ENCODE results near the gene LRRTM4.
"Not testable (repeated sequence)": the region's sequence is repeated elsewhere in the genome, so short reads cannot be mapped to it uniquely, and the experiment has no call there.

The LRRTM4 gene

DNA sequence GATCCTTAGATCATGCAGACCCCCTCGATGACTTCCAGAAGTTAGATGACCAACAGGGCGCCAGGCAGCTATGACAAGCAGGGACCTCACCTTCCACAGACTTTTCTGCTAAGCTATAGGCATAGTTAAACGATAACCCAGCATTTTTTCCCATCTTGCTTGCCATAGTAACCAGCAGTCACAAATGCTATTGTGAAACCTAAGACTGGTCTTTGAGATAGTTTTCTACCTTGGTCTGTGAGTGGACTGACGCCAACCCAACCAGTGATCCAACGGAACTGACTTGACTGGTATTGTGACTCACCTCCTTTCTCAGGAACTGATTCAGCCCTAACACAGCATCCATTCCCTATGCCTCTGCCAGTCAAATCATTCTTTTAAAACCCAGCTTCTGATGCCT, 361.2 kb downstream of the LRRTM4 start:
- H3K27ac ChIP-seq, result no peak overlapping the region
- TF ChIP-seq Cebpa-rat (IDR thresholded peaks at IDR 0.05), result no peak

DNA sequence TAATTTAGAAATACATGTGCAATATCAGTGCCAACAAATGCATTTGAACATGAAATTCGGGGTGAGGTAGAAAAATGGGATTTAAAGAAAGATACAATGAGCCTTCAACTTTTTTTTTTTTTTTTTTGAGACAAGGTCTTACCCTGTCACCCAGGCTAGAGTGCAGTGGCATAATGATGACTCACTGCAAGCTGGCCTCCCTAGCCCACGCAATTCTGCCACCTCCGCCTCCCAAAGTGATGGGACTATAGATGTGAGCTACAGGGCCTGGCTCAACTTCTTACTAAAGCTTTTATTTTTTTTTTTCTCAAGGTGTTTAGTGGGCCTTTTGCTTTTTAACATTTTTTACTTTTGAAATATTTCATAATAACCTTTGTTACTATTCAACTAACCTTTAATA, 365.6 kb downstream of the LRRTM4 start:
- Histone ChIP-seq H3K27me3 (no peaks in the 10 kb centered on the region), H3K9ac (no peak overlapping the region), H3K4me3 (no peak overlapping the region), H4K20me1 (no peaks in the 10 kb centered on the region), H3K27ac (no peak overlapping the region), H3K9me3 (replicated peaks in 1 of 11) (no peaks in the 10 kb centered on the region), H3K4me2 (no peak overlapping the region), H3K4me1 (no peaks in the 10 kb centered on the region), H3K36me3 (no peaks in the 10 kb centered on the region)
- TF ChIP-seq Cebpa-rat (IDR thresholded peaks at IDR 0.05), result no peak

More for the DNA sequence above, 361.2 kb downstream of the LRRTM4 start:
- no peak overlapping the region for H3K4me2 ChIP-seq
- no peaks in the 10 kb centered on the region for H3K27me3 ChIP-seq
- no peak overlapping the region for H3K4me3 ChIP-seq
- H3K36me3 ChIP-seq, result no peaks in the 10 kb centered on the region
- H3K4me1 ChIP-seq, result no peaks in the 10 kb centered on the region
- H3K9me3 ChIP-seq (replicated peaks in 1 of 11), result peaks cover 0 to 2% (median 0%) of the 10 kb centered on the region in 11 experiments; a peak in 2 of 22 replicates
- H3K9ac ChIP-seq, result no peak overlapping the region
- no peaks in the 10 kb centered on the region for H4K20me1 ChIP-seq

DNA sequence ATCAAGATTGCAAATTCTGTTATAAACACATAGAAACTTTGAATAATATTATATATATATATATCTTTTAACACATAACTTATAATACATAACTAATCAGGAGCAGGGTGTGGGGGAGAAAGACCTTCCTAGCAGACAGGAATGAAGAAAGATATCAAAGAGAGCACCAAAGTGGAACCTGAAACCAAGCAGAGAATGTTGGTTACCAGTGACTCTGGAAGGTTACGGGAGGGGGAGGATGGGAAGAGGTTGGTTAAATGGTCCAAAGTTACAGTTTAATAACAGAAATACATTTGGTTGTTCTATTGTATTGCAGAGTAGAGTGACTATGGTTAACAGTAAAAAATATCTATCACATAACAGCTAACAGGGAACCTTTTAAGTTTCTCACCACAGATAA, 366.7 kb downstream of the LRRTM4 start:
- H3K9me3 ChIP-seq (replicated peaks in 1 of 11), result no peaks in the 10 kb centered on the region
- no peaks in the 10 kb centered on the region for H3K36me3 ChIP-seq
- H3K9ac ChIP-seq, result no peak overlapping the region
- no peaks in the 10 kb centered on the region for H4K20me1 ChIP-seq
- no peak overlapping the region for H3K4me3 ChIP-seq
- H3K4me1 ChIP-seq, result no peaks in the 10 kb centered on the region
- TF ChIP-seq Cebpa-rat (IDR thresholded peaks at IDR 0.05), result no peak
- no peak overlapping the region for H3K4me2 ChIP-seq
- H3K27ac ChIP-seq, result no peak overlapping the region
- no peaks in the 10 kb centered on the region for H3K27me3 ChIP-seq

DNA sequence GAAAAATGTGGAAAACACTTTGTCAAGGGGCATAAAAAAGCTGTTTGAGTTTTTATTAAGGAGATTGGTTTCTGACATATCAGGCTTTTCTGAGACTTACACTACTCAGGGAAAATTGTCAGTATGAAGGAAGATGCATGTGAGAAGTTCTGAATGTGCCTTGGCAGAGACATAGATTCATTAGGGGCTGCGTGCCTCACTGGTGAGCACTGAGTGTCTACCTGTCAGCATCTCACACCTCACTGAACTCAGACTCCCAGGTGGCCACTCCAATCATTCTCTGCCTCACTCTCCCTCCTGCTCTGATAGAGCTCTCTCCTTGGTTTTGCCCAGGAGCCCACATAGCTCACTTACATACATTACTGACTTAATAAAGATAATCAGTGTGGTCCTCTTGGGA, 372.6 kb downstream of the LRRTM4 start:
- H3K27me3 ChIP-seq, result no peaks in the 10 kb centered on the region
- no peak overlapping the region for H3K9ac ChIP-seq
- TF ChIP-seq Cebpa-rat (IDR thresholded peaks at IDR 0.05), result no peak
- H3K4me2 ChIP-seq, result no peak overlapping the region
- no peaks in the 10 kb centered on the region for H3K9me3 ChIP-seq (replicated peaks in 1 of 11)
- H4K20me1 ChIP-seq, result no peaks in the 10 kb centered on the region
- no peaks in the 10 kb centered on the region for H3K4me1 ChIP-seq
- no peak overlapping the region for H3K27ac ChIP-seq
- no peaks in the 10 kb centered on the region for H3K36me3 ChIP-seq
- H3K4me3 ChIP-seq, result no peak overlapping the region

DNA sequence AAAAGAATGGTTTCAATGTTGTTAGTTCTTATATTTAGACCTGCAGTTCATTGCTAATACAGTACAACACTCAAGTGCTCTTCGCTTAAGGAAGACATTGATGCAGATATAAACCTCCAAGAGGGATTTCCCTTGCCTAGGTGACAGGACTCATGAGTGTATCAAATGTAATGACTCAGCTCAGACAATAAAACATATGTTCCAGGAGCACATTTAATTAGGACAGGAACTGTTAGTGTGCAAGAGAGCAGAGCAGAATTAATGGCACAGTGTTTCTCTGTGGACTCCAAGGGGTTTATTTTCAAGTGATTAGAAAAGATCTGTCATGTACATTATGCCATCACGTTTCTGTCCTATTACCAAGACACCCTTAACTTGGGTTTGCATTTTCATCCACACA, 375.0 kb downstream of the LRRTM4 start:
- Histone ChIP-seq H3K36me3 (no peaks in the 10 kb centered on the region), H3K4me2 (no peak overlapping the region), H3K4me1 (no peaks in the 10 kb centered on the region), H4K20me1 (no peaks in the 10 kb centered on the region), H3K27me3 (no peaks in the 10 kb centered on the region), H3K9me3 (replicated peaks in 1 of 11) (no peaks in the 10 kb centered on the region), H3K27ac (no peak overlapping the region), H3K4me3 (no peak overlapping the region), H3K9ac (no peak overlapping the region)
- no peak for TF ChIP-seq Cebpa-rat (IDR thresholded peaks at IDR 0.05)

DNA sequence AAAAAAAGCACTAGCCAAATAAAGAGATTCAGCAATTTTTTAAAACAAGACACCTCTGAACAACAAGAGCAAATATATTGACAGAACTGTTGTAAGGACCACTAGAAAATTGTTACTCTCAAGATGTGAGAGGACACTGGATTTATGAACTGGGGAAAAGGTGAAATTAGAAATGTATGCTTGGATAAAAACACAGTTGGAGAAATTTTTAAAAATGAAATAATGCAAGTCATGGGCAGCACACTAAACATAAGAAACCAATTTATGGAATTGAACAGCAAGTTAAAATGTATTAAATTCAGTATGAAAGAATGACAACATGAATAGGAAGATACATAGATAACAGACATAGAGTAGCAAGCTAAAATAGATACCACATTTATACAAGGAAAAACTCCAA, 377.4 kb downstream of the LRRTM4 start:
- no peak overlapping the region for H3K4me2 ChIP-seq
- no peak overlapping the region for H3K27ac ChIP-seq
- H3K9ac ChIP-seq, result no peak overlapping the region
- no peak for TF ChIP-seq Cebpa-rat (IDR thresholded peaks at IDR 0.05)
- no peaks in the 10 kb centered on the region for H4K20me1 ChIP-seq
- no peaks in the 10 kb centered on the region for H3K4me1 ChIP-seq
- no peaks in the 10 kb centered on the region; a peak in 1 of 22 replicates for H3K9me3 ChIP-seq (replicated peaks in 1 of 11)
- H3K27me3 ChIP-seq, result no peaks in the 10 kb centered on the region
- no peaks in the 10 kb centered on the region for H3K36me3 ChIP-seq
- no peak overlapping the region for H3K4me3 ChIP-seq

DNA sequence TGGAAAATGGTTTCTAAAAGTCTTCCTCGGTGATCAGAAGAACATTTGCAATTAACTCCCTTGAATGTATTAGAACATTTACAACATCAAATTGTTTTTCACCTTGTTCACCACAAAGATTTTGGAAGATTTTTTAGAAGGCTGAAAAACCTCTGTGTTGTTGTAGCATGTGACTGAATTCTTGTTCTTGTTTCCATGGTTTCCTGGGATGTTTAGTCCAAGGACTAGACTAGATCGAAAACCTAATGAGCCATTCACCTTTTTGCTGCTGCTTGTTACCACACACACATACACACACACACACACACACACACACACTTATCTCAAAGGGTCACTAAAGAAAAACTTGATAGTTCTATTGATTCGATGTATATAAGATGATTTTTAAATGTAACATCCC, 380.0 kb downstream of the LRRTM4 start:
- Histone ChIP-seq H3K4me3 (no peak overlapping the region), H3K9ac (no peak overlapping the region), H4K20me1 (no peaks in the 10 kb centered on the region), H3K9me3 (replicated peaks in 1 of 11) (peaks cover 0 to 2% (median 0%) of the 10 kb centered on the region in 11 experiments; a peak in 3 of 22 replicates), H3K36me3 (no peaks in the 10 kb centered on the region), H3K4me2 (no peak overlapping the region), H3K27me3 (no peaks in the 10 kb centered on the region), H3K4me1 (no peaks in the 10 kb centered on the region), H3K27ac (no peak overlapping the region)
- TF ChIP-seq Cebpa-rat (IDR thresholded peaks at IDR 0.05), result no peak

DNA sequence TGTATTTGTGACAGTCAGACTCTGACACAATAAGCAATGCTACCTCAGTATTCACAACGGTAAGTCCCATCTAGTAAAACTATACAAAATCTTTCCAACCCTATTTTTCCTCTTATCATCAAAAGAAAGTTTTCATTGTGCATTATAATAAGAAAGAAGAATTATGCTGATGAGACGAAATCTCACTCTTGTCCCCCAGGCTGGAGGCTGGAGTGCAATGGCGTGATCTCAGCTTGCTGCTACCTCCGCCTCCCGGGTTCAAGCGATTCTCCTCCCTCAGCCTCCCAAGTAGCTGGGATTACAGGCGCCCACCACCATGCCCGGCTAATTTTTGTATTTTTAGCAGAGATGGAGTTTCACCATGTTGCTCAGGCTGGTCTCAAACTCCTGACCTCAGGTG, 393.7 kb downstream of the LRRTM4 start:
- H3K9ac ChIP-seq; H3K4me1 ChIP-seq; H3K4me3 ChIP-seq; H4K20me1 ChIP-seq; H3K27me3 ChIP-seq; H3K27ac ChIP-seq; H3K4me2 ChIP-seq; H3K36me3 ChIP-seq; H3K9me3 ChIP-seq (replicated peaks in 1 of 11): not testable (repeated sequence)

DNA sequence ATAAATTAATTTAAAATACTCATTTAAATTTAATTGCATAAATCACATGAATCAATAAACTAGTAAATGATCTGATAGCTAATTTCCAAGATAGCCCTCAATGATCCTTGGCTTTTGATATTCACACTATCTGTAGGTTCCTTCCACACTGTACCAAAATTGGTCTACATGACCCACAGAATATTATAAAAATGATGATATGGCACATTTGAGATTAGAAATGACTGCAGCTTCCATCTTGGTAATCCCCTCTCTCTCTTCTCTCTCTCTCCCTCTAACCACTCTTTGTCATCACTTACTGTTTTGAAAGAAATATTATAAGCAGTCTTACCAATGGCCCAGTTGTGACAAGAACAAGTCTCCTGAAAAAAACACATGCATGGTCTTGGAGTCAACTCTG, 394.8 kb downstream of the LRRTM4 start:
- Histone ChIP-seq H3K36me3 (no peaks in the 10 kb centered on the region), H4K20me1 (no peaks in the 10 kb centered on the region), H3K27me3 (no peaks in the 10 kb centered on the region), H3K4me2 (no peak overlapping the region), H3K9ac (no peak overlapping the region), H3K4me1 (no peaks in the 10 kb centered on the region), H3K9me3 (replicated peaks in 1 of 11) (no peaks in the 10 kb centered on the region), H3K27ac (no peak overlapping the region), H3K4me3 (no peak overlapping the region)
- TF ChIP-seq Cebpa-rat (IDR thresholded peaks at IDR 0.05), result no peak

DNA sequence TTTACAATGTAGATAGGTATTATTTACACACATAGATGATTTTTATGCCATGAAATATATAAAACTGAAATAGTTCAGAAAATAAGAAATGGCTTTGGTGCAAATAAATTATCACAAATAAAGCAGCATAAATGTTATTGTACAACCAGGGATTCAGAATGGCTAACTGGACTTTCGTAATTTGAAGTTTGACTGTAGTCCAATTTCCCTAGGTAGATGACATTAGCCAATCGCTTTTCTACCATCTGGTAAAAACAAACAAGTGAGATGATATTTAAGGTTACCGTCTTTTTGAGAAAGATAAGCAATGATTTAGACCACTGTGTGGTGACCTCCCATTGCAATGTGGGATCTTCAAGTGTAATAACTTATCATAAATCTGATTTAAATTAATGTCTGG, 400.7 kb downstream of the LRRTM4 start:
- Histone ChIP-seq H3K36me3 (no peaks in the 10 kb centered on the region), H3K27ac (no peak overlapping the region), H3K4me1 (no peaks in the 10 kb centered on the region), H3K9ac (no peak overlapping the region), H3K4me2 (no peak overlapping the region), H3K27me3 (no peaks in the 10 kb centered on the region), H4K20me1 (no peaks in the 10 kb centered on the region), H3K4me3 (no peak overlapping the region), H3K9me3 (replicated peaks in 1 of 11) (no peaks in the 10 kb centered on the region)
- no peak for TF ChIP-seq Cebpa-rat (IDR thresholded peaks at IDR 0.05)

DNA sequence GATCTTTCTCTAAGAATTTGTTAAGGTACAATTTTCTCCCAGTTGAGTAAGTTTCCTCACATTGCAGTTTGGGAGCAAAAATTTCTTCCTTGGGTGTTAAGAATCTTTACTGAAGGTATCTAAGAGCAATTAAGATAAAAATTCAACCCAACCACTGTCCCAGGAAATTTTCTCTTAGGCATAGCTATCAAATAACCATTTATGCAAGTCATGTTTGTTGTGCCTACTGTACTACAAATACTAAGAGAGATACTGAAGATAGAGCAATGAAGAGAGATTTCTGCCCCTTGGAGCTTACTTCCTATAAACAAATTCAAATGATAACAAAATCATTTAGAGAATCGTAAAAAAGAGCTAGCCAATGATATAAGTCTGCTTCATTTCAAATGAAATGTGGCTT, 402.8 kb downstream of the LRRTM4 start:
- no peak overlapping the region for H3K27ac ChIP-seq
- H3K4me3 ChIP-seq, result no peak overlapping the region
- H3K9ac ChIP-seq, result no peak overlapping the region
- no peaks in the 10 kb centered on the region for H3K4me1 ChIP-seq
- H4K20me1 ChIP-seq, result no peaks in the 10 kb centered on the region
- no peaks in the 10 kb centered on the region for H3K27me3 ChIP-seq
- no peaks in the 10 kb centered on the region for H3K9me3 ChIP-seq (replicated peaks in 1 of 11)
- no peak overlapping the region for H3K4me2 ChIP-seq
- no peak for TF ChIP-seq Cebpa-rat (IDR thresholded peaks at IDR 0.05)
- H3K36me3 ChIP-seq, result no peaks in the 10 kb centered on the region
